GM21360 (cell line): ENCODE data around the gene FBXO46.
"Not testable (repeated sequence)": the region's sequence is repeated elsewhere in the genome, so short reads cannot be mapped to it uniquely, and the experiment has no call there.

ENCODE experiments used
- ATAC-seq: cut with Tn5 transposase; IDR thresholded peaks from one replicate; pipeline ENCODE4 v1.9.1; 2021; ENCODE audit warnings: mild to moderate bottlenecking, moderate library complexity; ENCODE audit not compliant: unreplicated experiment

FBXO46 gene

GRCh38 chr19:45687599-45687998 lies 43.1 kb downstream of the FBXO46 start:
- ATAC-seq = no peak

- ATAC-seq = not testable (repeated sequence)
Measured at GRCh38 chr19:45685045-45685444, 45.7 kb downstream of the FBXO46 start.

DNA sequence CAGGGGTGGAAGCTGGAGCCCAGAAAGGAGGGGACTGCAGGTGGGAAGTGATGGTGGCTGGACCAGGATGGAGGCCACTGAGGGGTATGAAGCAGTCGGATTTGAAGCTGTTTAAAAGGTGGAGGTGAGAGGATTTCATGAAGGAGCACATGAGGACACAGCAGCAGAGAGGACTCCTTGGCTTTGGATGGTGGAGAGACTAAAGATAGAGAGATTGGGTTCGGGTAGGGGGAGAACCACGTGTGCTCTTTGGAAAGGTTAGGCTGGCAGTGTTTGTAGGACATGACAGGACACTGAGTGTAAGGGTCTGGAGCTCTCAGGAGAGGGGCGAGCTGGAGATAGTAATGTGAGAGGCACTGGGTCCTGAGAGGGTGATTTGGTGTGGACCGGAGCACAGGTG lies 47.8 kb downstream of the FBXO46 start:
- no peak for ATAC-seq

DNA sequence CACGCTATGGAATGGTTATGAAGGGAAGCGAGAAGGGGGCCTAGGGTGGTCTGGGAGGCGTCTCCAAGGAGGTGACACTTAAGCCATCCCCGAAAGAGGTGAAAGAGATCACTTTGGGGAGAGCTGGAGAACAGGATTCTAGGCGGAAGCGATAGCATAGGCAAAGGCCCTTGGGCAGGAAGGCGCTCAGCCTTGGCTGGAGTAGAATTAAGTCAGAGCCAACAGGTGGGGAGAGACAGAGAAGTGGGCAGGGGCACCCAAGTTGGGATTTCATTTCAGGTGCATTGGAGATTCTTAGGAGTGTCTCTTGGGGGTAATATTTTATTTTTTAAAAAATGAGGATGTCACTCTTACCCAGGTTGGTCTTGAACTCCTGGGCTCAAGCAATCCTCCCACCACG lies 48.6 kb downstream of the FBXO46 start:
- ATAC-seq = no peak

DNA sequence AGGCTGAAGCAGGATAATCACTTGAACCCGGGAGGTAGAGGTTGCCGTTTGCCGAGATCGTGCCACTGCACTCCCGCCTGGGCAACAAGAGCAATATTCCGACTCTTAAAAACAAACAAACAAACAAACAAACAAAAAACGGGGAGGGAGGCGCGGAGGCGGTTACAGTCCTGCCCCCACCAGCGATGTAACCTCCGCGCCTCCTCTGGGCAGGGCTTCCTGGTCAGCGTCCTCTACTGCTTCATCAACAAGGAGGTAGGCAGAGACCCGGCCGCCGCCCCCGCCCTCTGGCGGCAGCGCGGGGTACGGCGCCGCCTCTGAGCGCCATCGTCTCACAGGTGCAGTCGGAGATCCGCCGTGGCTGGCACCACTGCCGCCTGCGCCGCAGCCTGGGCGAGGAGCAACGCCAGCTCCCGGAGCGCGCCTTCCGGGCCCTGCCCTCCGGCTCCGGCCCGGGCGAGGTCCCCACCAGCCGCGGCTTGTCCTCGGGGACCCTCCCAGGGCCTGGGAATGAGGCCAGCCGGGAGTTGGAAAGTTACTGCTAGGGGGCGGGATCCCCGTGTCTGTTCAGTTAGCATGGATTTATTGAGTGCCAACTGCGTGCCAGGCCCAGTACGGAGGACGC lies 49.2 kb downstream of the FBXO46 start:
- ATAC-seq = no peak

GRCh38 chr19:45677351-45678230 lies 53.1 kb downstream of the FBXO46 start:
- ATAC-seq = no peak

- ATAC-seq = no peak
Measured at GRCh38 chr19:45676851-45677263, 53.8 kb downstream of the FBXO46 start.

DNA sequence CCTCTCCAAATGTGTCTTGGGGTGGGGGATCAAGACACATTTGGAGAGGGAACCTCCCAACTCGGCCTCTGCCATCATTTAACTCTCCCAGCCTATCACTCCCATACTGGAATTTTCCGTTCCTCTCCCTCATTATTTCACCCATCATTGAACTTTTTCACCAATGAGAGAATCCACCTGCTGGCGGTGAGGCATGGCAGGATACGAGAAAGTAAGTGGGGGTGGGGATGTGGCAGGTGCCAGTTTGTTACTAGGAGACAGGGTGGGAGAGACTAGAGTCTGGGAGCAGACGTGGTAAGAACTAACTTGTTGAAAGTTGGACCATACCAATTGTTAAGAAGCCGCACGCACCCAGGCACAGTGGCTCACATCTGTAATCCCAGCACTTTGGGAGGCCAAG lies 55.8 kb downstream of the FBXO46 start:
- no peak for ATAC-seq

DNA sequence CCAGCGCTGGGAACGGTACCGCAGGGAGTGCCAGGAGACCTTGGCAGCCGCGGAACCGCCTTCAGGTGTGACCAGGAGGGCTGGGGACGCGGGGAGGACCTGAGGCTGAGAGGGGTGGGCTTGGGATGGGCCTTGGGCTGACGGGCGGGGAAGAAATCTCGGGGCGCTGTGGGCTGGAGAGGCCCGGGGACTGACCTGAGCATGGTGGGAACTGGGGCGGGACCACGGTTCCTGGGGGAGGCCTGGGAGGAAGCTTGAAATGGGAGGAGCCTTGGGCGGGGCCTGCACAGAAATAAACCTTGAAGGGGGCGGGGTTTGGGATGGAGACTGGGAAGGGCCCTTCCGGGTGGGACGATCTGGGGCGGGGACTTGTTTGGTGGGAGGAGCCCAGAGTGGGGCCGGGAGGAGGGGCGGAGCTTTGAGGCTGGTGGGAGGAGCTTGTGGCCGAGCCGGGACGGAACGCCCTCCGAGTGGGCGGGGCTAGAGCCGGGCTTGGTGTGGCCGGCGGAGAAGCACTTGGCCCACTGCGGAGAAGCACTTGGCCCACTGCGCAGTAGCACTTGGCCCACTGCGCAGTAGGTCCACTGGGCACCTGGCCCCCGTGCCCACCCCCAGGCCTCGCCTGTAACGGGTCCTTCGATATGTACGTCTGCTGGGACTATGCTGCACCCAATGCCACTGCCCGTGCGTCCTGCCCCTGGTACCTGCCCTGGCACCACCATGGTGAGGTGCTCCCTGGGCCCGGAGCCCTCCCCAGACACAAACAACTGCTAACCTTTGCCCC lies 59.8 kb downstream of the FBXO46 start:
- peak; percentile 46 for ATAC-seq

DNA sequence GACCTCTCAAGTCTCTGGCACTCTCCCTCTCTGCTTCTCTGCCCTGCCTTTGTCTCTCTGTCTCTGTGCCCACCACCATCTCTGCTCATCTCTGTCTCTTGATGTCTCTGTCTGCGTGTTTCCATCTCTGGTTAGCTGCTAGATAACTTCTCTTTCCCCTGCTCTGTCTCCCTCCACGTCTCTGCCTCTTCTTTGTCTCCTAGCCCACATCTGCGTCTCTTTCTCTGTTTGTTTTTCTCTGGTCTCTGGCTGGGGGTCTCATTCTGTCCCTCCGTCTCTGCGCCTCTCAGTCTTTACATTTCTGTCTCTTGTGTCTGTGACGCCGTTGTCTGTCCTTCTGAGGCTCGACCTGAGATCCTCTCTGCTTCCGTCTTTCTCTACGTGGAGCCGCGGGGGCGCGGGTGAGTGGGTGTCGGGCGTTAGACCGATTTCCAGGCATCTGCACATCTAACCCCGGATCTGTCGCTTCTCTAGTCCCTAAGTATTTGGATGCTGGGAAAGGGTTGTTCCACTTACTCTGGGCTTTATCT lies 62.3 kb downstream of the FBXO46 start:
- peak; percentile 4 for ATAC-seq

- ATAC-seq = no peak
Measured at GRCh38 chr19:45667620-45668341, 62.9 kb downstream of the FBXO46 start, which contains the start of gene GIPR. Gene GIPR (plus strand): TSS chr19:45668221. CDS start chr19:45669521, 1,300 bp downstream.

- ATAC-seq = no peak
Measured at GRCh38 chr19:45664575-45664974, 66.1 kb downstream of the FBXO46 start.

DNA sequence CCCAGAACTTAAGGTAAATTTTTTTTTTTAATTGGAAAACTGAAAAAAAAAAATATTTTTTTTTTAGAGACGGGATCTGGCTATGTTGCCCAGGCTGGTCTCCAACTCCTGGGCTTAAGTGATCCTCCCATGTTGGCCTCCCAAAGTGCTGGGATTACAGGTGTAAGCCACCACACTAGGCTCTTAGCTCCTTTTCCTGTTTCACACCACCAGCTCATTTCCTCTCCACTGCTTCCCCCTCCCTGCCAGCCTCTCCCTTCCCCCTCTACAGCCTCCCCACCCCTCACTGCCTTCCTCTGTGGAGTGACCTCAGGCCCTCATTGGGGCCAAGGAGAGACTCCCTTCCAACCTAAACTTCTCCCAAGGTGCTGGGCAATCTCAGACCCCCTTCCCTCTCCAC lies 66.9 kb downstream of the FBXO46 start:
- no peak for ATAC-seq

GRCh38 chr19:45660636-45661035 lies 70.1 kb downstream of the FBXO46 start:
- no peak for ATAC-seq
